Lower leg skin (tissue), 4 donors: Measurements from ENCODE around the gene TUBA4B. TPM values are rescaled to one million over a fixed set of nuclear protein-coding genes. Genes with fewer than 3 reads are reported as not detected.

ENCODE experiments used
- DNase-seq, 2 donors: peaks; one replicate each; pipeline ENCODE4 v3.0.0-alpha.2; 2019; ENCODE audit warnings: low spot score in 2 of 2
- H3K4me3 ChIP-seq: fragments of 200-600 bp; sonication (generic); 2 replicates; pipeline ENCODE4 v1.5.1; 2017; ENCODE audit warnings: mild to moderate bottlenecking, low read depth; ENCODE audit not compliant: poor library complexity, severe bottlenecking
- CTCF ChIP-seq, 3 donors: fragments of 450-650 bp; IDR thresholded peaks; one replicate each; pipeline ENCODE4 v1.5.1; 2016; ENCODE audit warnings: antibody characterized with exemption in 3 of 3, mild to moderate bottlenecking in 3 of 3, moderate library complexity in 2 of 3
- POLR2A ChIP-seq, 2 donors: fragments of 450-650 bp; IDR thresholded peaks; one replicate each; pipeline ENCODE4 v1.6.1; 2016 to 2017; ENCODE audit warnings: antibody characterized with exemption in 2 of 2, mild to moderate bottlenecking in 1 of 2, moderate library complexity in 1 of 2
- WGBS, 2 donors: methylation state at CpG; one replicate each; pipeline ENCODE4 v1.1.5; 2018; 5-methylcytosine and 5-hydroxymethylcytosine counted together
- intact Hi-C: fragments of 100-400 bp; cut with DNase I; formaldehyde crosslinking; loops from one replicate; pipeline ENCODE4 v1.15.0; 2023; ENCODE audit warnings: low total_unique reads
- total RNA-seq, 4 donors: library from RNA; depleted of rRNA; stranded (reverse); fragments of >200 nt; gene quantifications; one replicate each; pipeline ENCODE4 v1.1.0, GENCODE V29; 2016

Gene TUBA4B
- total RNA-seq, 4 donors from 2014 or later: not detected

- DNase-seq: peak; percentile 99 to 100
- TF ChIP-seq POLR2A (IDR thresholded peaks at IDR 0.05) (no peak), CTCF (IDR thresholded peaks at IDR 0.05) (peak in 1 of 3 donors; percentile 43)
- intact Hi-C loops: loop anchor here (10.0 kb wide), 1 partner anchor 925 kb away; no protein-coding TSS in a partner anchor
- WGBS, 2 donors: 0 to 1% methylated on average over 43 to 69 of the region's 80 CpGs
- peak within 1 kb of the TSS; percentile 46 for H3K4me3 ChIP-seq
These were observed 23.6 kb upstream of the TUBA4B start, which contains the start of the genes ANKZF1 and ATG9A for GRCh38 chr2:219229305-219230058. TSS of gene ANKZF1 (plus strand) at chr2:219229806. CDS start at chr2:219230258, 452 bp downstream. TSS of gene ATG9A (minus strand) at chr2:219229636. CDS start at chr2:219228024, 1,612 bp downstream.

GRCh38 chr2:219230059-219230540, 22.9 kb upstream of the TUBA4B start:
- intact Hi-C loops: no loop called here
- H3K4me3 ChIP-seq: peak overlapping the region; percentile 46
- DNase-seq: no peak
- WGBS, 2 donors: 0 to 1% methylated on average over 24 of the region's 24 CpGs
- TF ChIP-seq POLR2A (IDR thresholded peaks at IDR 0.05) (no peak), CTCF (IDR thresholded peaks at IDR 0.05) (no peak)

GRCh38 chr2:219234331-219234730, 18.7 kb upstream of the TUBA4B start:
- DNase-seq: no peak
- TF ChIP-seq CTCF (IDR thresholded peaks at IDR 0.05): no peak
- no peak for TF ChIP-seq POLR2A (IDR thresholded peaks at IDR 0.05)
- intact Hi-C loops: no loop called here
- no peak overlapping the region for H3K4me3 ChIP-seq
- 82 to 92% methylated on average over 3 of the region's 3 CpGs for WGBS, 2 donors

- WGBS, 2 donors: 53 to 56% methylated on average over 21 to 28 of the region's 28 CpGs
- TF ChIP-seq CTCF (IDR thresholded peaks at IDR 0.05): no peak
- no peak for TF ChIP-seq POLR2A (IDR thresholded peaks at IDR 0.05)
- intact Hi-C loops: no loop called here
- H3K4me3 ChIP-seq: no peak overlapping the region
- no peak for DNase-seq
These were observed 9.7 kb upstream of the TUBA4B start for GRCh38 chr2:219243291-219243761.

- intact Hi-C loops: no loop called here
- WGBS, 2 donors: 34 to 35% methylated on average over 6 of the region's 6 CpGs
- TF ChIP-seq POLR2A (IDR thresholded peaks at IDR 0.05): no peak
- TF ChIP-seq CTCF (IDR thresholded peaks at IDR 0.05): no peak
- H3K4me3 ChIP-seq: peak overlapping the region; percentile 79
- no peak for DNase-seq
These were observed 8.3 kb upstream of the TUBA4B start for GRCh38 chr2:219244789-219245147.
